Heart left ventricle (tissue), 13 donors: ENCODE measurements around the gene LUC7L.

Experiments used
- POLR2A ChIP-seq, 2 donors: fragments of 450-650 bp; IDR thresholded peaks; one replicate each; pipeline ENCODE4 v1.6.1; 2017; ENCODE audit warnings: antibody characterized with exemption in 2 of 2, mild to moderate bottlenecking in 2 of 2, moderate library complexity in 2 of 2
- TF ChIP-seq, protein P1 (sequence below), 12 donors: fragments of 200-600 bp; sonication (generic) in 4 of 12; IDR thresholded peaks; one replicate each; pipeline versions ENCODE4 v1.5.0 to v1.8.0; 2018 to 2022; ENCODE audit warnings: antibody characterized with exemption in 12 of 12, mild to moderate bottlenecking in 5 of 12
- donor health status: ischemic (EF 13 %, LVEDD 7.1; RV severe dilation, severe dysfunction).
- donor health status: DM: no; HTN: yes; CAD: no.
- donor health status: DM: no; HTN: no; CAD: no.
- donor health status: ischemic (EF 25% LVEDD 6.9; RV normal size, moderate dysfunction).
- donor health status: ischemic (EF 25% LVEDD 5.7; RV mildly dilated, moderate dysfunction).
- donor health status: ischemic (EF 35%, LVEDD 5.7; RV mildly dilated, moderate dysfunction).
- donor health status: nonischemic (EF 11% LVEDD 7.7; RV severe dilation, severe dysfunction).
- donor health status: DM: yes; HTN: yes; CAD: no.
- donor health status: PGD.
- donor health status: ischemic (EF 29% LVEDD 5.4; RV normal size, mild dysfunction).
- donor health status: nonischemic (EF 23%, LVEDD 6.1; RV moderate dilation, normal function).

DNA sequence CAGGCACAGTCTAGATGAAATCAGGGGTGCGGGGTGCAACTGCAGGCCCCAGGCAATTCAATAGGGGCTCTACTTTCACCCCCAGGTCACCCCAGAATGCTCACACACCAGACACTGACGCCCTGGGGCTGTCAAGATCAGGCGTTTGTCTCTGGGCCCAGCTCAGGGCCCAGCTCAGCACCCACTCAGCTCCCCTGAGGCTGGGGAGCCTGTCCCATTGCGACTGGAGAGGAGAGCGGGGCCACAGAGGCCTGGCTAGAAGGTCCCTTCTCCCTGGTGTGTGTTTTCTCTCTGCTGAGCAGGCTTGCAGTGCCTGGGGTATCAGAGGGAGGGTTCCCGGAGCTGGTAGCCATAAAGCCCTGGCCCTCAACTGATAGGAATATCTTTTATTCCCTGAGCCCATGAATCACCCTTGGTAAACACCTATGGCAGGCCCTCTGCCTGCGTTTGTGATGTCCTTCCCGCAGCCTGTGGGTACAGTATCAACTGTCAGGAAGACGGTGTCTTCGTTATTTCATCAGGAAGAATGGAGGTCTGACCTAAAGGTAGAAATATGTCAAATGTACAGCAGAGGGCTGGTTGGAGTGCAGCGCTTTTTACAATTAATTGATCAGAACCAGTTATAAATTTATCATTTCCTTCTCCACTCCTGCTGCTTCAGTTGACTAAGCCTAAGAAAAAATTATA lies 51.1 kb downstream of the LUC7L start:
- TF ChIP-seq, protein P1, sequence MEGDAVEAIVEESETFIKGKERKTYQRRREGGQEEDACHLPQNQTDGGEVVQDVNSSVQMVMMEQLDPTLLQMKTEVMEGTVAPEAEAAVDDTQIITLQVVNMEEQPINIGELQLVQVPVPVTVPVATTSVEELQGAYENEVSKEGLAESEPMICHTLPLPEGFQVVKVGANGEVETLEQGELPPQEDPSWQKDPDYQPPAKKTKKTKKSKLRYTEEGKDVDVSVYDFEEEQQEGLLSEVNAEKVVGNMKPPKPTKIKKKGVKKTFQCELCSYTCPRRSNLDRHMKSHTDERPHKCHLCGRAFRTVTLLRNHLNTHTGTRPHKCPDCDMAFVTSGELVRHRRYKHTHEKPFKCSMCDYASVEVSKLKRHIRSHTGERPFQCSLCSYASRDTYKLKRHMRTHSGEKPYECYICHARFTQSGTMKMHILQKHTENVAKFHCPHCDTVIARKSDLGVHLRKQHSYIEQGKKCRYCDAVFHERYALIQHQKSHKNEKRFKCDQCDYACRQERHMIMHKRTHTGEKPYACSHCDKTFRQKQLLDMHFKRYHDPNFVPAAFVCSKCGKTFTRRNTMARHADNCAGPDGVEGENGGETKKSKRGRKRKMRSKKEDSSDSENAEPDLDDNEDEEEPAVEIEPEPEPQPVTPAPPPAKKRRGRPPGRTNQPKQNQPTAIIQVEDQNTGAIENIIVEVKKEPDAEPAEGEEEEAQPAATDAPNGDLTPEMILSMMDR (IDR thresholded peaks at IDR 0.05) = no peak
- no peak for TF ChIP-seq POLR2A (IDR thresholded peaks at IDR 0.05)
